Spleen (tissue), 7 donors: ENCODE data around the gene OLFML2B.

ENCODE experiments used
- POLR2AphosphoS5 ChIP-seq, 3 donors: sonication (generic); formaldehyde crosslinking; IDR thresholded peaks; one replicate each; pipeline ENCODE4 v1.5.1; 2017; ENCODE audit warnings: antibody characterized with exemption in 3 of 3
- TF ChIP-seq, protein P1 (sequence below), 11 experiments: fragments of 200-600 bp in 7 of 11; fragments of 450-650 bp in 4 of 11; sonication (generic) in 4 of 11; IDR thresholded peaks in 8 of 11; conservative IDR thresholded peaks in 3 of 11; 1 replicate in 7 of 11; 2 replicates in 4 of 11; pipeline versions ENCODE4 v1.4.0 to v1.8.0; 2016 to 2021; ENCODE audit warnings: antibody characterized with exemption in 11 of 11, inconsistent platforms in 4 of 11, mild to moderate bottlenecking in 1 of 11
- donor health status: DM: no; HTN: no; CAD: no; lungs with moderate emphysema.
- donor health status: DM: no; HTN: no; CAD: no.
- donor health status: DM: no; HTN: no; CAD: no.

DNA sequence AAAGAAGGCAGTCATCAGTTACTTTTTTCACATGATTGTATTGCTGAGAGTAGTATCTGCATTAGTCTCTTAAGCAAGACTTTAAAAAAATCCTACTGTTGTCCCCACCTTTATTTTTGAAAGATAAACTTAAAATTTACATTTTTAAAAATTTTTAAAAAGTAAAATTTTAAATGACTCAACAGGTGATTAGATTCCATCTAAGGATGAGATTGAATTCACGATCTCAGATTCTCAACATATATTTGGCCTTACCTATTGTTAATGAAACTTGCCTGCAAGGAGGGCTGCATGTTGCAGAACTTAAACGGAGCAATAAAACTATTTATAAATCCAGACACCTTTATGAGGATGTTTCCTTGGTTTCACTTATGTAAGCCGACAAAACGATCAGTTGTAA is 75.2 kb downstream of the OLFML2B start:
- no peak for TF ChIP-seq POLR2AphosphoS5 (IDR thresholded peaks at IDR 0.05)
- TF ChIP-seq, protein P1, sequence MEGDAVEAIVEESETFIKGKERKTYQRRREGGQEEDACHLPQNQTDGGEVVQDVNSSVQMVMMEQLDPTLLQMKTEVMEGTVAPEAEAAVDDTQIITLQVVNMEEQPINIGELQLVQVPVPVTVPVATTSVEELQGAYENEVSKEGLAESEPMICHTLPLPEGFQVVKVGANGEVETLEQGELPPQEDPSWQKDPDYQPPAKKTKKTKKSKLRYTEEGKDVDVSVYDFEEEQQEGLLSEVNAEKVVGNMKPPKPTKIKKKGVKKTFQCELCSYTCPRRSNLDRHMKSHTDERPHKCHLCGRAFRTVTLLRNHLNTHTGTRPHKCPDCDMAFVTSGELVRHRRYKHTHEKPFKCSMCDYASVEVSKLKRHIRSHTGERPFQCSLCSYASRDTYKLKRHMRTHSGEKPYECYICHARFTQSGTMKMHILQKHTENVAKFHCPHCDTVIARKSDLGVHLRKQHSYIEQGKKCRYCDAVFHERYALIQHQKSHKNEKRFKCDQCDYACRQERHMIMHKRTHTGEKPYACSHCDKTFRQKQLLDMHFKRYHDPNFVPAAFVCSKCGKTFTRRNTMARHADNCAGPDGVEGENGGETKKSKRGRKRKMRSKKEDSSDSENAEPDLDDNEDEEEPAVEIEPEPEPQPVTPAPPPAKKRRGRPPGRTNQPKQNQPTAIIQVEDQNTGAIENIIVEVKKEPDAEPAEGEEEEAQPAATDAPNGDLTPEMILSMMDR (IDR thresholded peaks at IDR 0.05 in 8 of 11, conservative IDR thresholded peaks at IDR 0.05 in 3 of 11): no peak
